Measurements from ENCODE around the gene LZTFL1. TPM values are rescaled to one million over a fixed set of nuclear protein-coding genes. Genes with fewer than 3 reads are reported as not detected.

LZTFL1 gene
- total RNA-seq, 4 donors from 2014 or later: 13.8 to 44.5 (median 21.0) TPM

DNA sequence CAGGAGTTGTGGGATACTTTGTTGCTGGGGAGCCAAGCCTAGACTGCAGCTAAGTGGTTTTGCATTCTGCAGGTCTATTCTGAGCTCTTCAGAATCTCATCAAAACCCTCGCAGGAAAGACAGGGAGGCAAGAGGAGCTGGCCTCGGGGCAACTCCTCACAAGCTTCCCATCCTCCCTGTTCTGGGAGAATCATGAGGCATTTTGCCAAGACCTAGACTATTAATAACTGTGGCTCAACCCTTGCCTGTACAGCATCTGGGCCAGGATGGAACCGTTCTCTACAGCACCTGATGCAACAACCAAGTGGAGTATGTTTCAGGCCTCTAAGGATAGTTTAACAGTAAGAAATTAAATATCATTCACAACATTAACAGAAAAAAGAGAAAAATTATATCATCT is 25.4 kb downstream of the LZTFL1 start:
- H3K4me3 ChIP-seq: no peak overlapping the region
- H3K4me1 ChIP-seq: peaks cover 7 to 21% of the 10 kb centered on the region in 2 donors
- H3K36me3 ChIP-seq: no peaks in the 10 kb centered on the region
- H3K9me3 ChIP-seq: no peaks in the 10 kb centered on the region
- no peak for TF ChIP-seq POLR2A (IDR thresholded peaks at IDR 0.05)
- TF ChIP-seq, protein P1, sequence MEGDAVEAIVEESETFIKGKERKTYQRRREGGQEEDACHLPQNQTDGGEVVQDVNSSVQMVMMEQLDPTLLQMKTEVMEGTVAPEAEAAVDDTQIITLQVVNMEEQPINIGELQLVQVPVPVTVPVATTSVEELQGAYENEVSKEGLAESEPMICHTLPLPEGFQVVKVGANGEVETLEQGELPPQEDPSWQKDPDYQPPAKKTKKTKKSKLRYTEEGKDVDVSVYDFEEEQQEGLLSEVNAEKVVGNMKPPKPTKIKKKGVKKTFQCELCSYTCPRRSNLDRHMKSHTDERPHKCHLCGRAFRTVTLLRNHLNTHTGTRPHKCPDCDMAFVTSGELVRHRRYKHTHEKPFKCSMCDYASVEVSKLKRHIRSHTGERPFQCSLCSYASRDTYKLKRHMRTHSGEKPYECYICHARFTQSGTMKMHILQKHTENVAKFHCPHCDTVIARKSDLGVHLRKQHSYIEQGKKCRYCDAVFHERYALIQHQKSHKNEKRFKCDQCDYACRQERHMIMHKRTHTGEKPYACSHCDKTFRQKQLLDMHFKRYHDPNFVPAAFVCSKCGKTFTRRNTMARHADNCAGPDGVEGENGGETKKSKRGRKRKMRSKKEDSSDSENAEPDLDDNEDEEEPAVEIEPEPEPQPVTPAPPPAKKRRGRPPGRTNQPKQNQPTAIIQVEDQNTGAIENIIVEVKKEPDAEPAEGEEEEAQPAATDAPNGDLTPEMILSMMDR (IDR thresholded peaks at IDR 0.05): no peak
- H3K27me3 ChIP-seq: no peaks in the 10 kb centered on the region
- intact Hi-C loops (cut with DNase I; ENCODE audit: low total_unique reads): no loop called here
- peak; percentile 51 to 62 for DNase-seq
- H3K27ac ChIP-seq: peak overlapping the region; percentile 82 to 94

- no peak overlapping the region for H3K4me3 ChIP-seq
- no peaks in the 10 kb centered on the region for H3K9me3 ChIP-seq
- no peak for DNase-seq
- H3K27ac ChIP-seq: no peak overlapping the region
- H3K27me3 ChIP-seq: no peaks in the 10 kb centered on the region
- intact Hi-C loops (cut with DNase I; ENCODE audit: low total_unique reads): no loop called here
- no peaks in the 10 kb centered on the region for H3K36me3 ChIP-seq
- no peak for TF ChIP-seq POLR2A (IDR thresholded peaks at IDR 0.05)
- TF ChIP-seq, protein P1 (IDR thresholded peaks at IDR 0.05): no peak
- peaks cover 7 to 21% of the 10 kb centered on the region in 2 donors for H3K4me1 ChIP-seq
Observed at GRCh38 chr3:45814322-45814721, 27.6 kb downstream of the LZTFL1 start.

DNA sequence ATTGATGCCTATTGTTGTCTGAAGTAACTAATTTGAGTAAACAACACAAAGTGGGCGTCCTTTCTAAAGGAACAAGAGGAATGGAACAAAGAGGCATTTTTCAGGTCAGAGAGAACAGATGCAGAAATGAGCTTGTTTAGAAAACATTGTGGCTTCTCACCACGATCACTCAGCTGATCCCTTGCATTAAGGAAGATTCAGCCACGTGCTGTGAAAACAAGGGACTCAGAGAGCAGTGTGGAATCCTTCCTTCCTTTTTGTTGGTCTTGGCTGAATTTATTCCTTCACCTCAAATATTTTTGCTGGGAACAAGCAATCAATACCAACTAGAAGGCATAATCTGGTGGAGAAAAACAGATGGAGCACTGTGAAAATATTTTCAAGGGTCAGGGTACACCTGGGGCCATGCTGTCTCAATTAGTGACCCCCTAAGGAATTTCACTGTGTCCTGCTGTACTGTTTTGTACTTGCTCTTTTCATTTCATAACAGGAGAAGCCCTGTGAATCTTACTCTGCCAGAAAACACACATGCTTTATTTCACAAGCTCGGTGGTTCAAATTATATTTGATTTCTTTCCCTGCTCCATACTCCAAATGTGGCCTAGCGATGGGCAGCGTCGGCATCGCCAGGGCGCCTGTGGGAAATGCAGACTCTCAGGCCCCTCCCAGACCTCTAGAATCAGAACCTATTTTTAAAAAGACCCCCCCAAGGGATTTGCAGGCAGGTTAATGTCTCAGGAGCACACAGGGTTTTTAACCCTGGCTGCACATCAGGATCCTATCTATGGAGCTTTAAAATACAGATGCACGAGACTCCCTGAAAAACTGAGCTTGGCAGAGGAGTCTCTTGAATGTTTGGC is 34.0 kb downstream of the LZTFL1 start:
- DNase-seq: no peak
- no peaks in the 10 kb centered on the region for H3K4me1 ChIP-seq
- no peaks in the 10 kb centered on the region for H3K27me3 ChIP-seq
- no peak for TF ChIP-seq POLR2A (IDR thresholded peaks at IDR 0.05)
- TF ChIP-seq, protein P1 (IDR thresholded peaks at IDR 0.05): no peak
- intact Hi-C loops (cut with DNase I; ENCODE audit: low total_unique reads): no loop called here
- no peaks in the 10 kb centered on the region for H3K36me3 ChIP-seq
- no peak overlapping the region for H3K4me3 ChIP-seq
- H3K27ac ChIP-seq: peak overlapping the region; percentile 35 to 74
- H3K9me3 ChIP-seq: no peaks in the 10 kb centered on the region

GRCh38 chr3:45807133-45807532 is 34.8 kb downstream of the LZTFL1 start:
- intact Hi-C loops (cut with DNase I; ENCODE audit: low total_unique reads): no loop called here
- TF ChIP-seq, protein P1 (IDR thresholded peaks at IDR 0.05): no peak
- TF ChIP-seq POLR2A (IDR thresholded peaks at IDR 0.05): no peak
- Histone ChIP-seq H3K27me3 (no peaks in the 10 kb centered on the region), H3K36me3 (no peaks in the 10 kb centered on the region), H3K4me3 (no peak overlapping the region), H3K27ac (peak overlapping the region; percentile 35 to 74), H3K4me1 (no peaks in the 10 kb centered on the region), H3K9me3 (no peaks in the 10 kb centered on the region)
- DNase-seq: no peak

GRCh38 chr3:45806072-45806471 is 35.8 kb downstream of the LZTFL1 start:
- Histone ChIP-seq H3K27ac (no peak overlapping the region), H3K36me3 (no peaks in the 10 kb centered on the region), H3K4me3 (no peak overlapping the region), H3K27me3 (no peaks in the 10 kb centered on the region), H3K4me1 (no peaks in the 10 kb centered on the region), H3K9me3 (no peaks in the 10 kb centered on the region)
- intact Hi-C loops (cut with DNase I; ENCODE audit: low total_unique reads): no loop called here
- DNase-seq: no peak
- TF ChIP-seq POLR2A (IDR thresholded peaks at IDR 0.05): no peak
- TF ChIP-seq, protein P1 (IDR thresholded peaks at IDR 0.05): no peak
